Mesendoderm (in vitro differentiated cells): ENCODE data around the gene MPIG6B.

Experiments
- DNase-seq: peaks from one replicate; pipeline ENCODE4 v3.0.0; 2013
- H2AK5ac ChIP-seq: 2 replicates; pipeline ENCODE4 v1.6.1; 2013; ENCODE audit warnings: low read length, inconsistent platforms
- H2BK120ac ChIP-seq: 2 replicates; pipeline ENCODE4 v1.6.1; 2013; ENCODE audit warnings: low read depth, mild to moderate bottlenecking, low read length, moderate library complexity, mixed read lengths
- H2BK15ac ChIP-seq: replicated peaks from 2 replicates; pipeline ENCODE4 v1.6.1; 2013; ENCODE audit warnings: low read depth, mild to moderate bottlenecking, moderate library complexity
- H2BK5ac ChIP-seq: 2 replicates; pipeline ENCODE4 v1.6.1; 2013; ENCODE audit warnings: low read length, inconsistent platforms
- H3K18ac ChIP-seq: 2 replicates; pipeline ENCODE4 v1.6.1; 2013; ENCODE audit warnings: mild to moderate bottlenecking, low read length, mixed read lengths
- H3K23ac ChIP-seq: one replicate; pipeline ENCODE4 v1.6.1; 2013; ENCODE audit warnings: low read length
- H3K27ac ChIP-seq: 2 replicates; pipeline ENCODE4 v1.5.1; 2013; ENCODE audit warnings: low read depth, mild to moderate bottlenecking, inconsistent platforms, low read length, moderate library complexity
- H3K27me3 ChIP-seq: 2 replicates; pipeline ENCODE4 v1.6.1; 2013; ENCODE audit warnings: low read length, control low read depth, mild to moderate bottlenecking, inconsistent platforms; ENCODE audit not compliant: insufficient read depth, poor library complexity
- H3K36me3 ChIP-seq: 2 replicates; pipeline ENCODE4 v1.6.1; 2013; ENCODE audit warnings: low read length, inconsistent platforms; ENCODE audit not compliant: control insufficient read depth, insufficient read depth
- H3K4ac ChIP-seq: one replicate; pipeline ENCODE4 v1.6.1; 2013; ENCODE audit warnings: low read depth, mild to moderate bottlenecking, low read length, moderate library complexity
- H3K4me1 ChIP-seq: 2 replicates; pipeline ENCODE4 v1.6.1; 2013; ENCODE audit warnings: low read depth, low read length, inconsistent platforms; ENCODE audit not compliant: control insufficient read depth
- H3K4me2 ChIP-seq: 2 replicates; pipeline ENCODE4 v1.6.1; 2013; ENCODE audit warnings: low read length
- H3K4me3 ChIP-seq: 2 replicates; pipeline ENCODE4 v1.5.1; 2013; ENCODE audit warnings: mild to moderate bottlenecking, low read length
- H3K56ac ChIP-seq: one replicate; pipeline ENCODE4 v1.6.1; 2013; ENCODE audit warnings: low read length
- H3K79me1 ChIP-seq: 2 replicates; pipeline ENCODE4 v1.6.1; 2013; ENCODE audit warnings: low read length, inconsistent platforms
- H3K79me2 ChIP-seq: 2 replicates; pipeline ENCODE4 v1.6.1; 2013; ENCODE audit warnings: mild to moderate bottlenecking, low read length; ENCODE audit not compliant: control insufficient read depth, insufficient read depth
- H3K9ac ChIP-seq: 2 replicates; pipeline ENCODE4 v1.6.1; 2013; ENCODE audit warnings: low read length, inconsistent platforms
- H4K5ac ChIP-seq: one replicate; pipeline ENCODE4 v1.6.1; 2013; ENCODE audit warnings: low read length
- H4K8ac ChIP-seq: one replicate; pipeline ENCODE4 v1.6.1; 2013; ENCODE audit warnings: low read depth, mild to moderate bottlenecking, control low read depth, low read length, moderate library complexity
- WGBS: extraction: QIAGEN DNeasy Blood & Tissue Kit; methylation state at CpG from one replicate; pipeline ENCODE4 v1.1.7; 2013; ENCODE audit warnings: low lambda C conversion rate, missing lambda C conversion rate; ENCODE audit not compliant: insufficient coverage; ENCODE audit errors: extremely low coverage; 5-methylcytosine and 5-hydroxymethylcytosine counted together

Gene MPIG6B

DNA sequence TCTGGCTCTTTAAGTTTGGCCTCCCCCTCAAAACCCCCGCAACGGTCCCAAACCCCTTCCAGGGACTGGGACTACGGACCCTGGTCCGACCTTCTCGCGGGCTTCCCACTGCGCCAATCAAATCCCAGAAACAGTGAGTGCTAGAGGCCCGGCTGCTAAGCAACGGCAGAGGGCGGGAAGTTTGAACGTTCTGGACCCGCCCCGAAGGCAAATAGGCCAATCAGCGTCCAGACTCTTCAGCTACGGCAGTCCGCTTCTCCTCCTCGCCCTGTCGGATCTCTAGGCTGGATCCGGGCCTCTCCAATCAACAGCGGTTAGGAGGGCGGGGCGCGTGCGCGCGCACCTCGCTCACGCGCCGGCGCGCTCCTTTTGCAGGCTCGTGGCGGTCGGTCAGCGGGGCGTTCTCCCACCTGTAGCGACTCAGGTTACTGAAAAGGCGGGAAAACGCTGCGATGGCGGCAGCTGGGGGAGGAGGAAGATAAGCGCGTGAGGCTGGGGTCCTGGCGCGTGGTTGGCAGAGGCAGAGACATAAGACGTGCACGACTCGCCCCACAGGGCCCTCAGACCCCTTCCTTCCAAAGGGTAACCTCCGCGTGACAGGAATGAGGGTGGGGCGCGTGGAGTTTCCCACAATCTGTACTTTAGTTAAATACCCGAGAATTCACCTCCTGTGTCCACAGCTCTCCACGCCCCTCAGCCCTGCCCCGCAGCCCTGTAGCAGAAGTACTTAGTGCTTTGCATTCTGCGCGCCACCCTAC, 16.6 kb downstream of the MPIG6B start, which contains the start of gene MSH5:
Gene MSH5, plus strand, starts transcription at position 367 of the 758 bp plus-strand sequence. CDS start 462 bp downstream, outside the sequence.
- DNase-seq, result peak; percentile 100
- H3K56ac ChIP-seq, result peak within 1 kb of the TSS; percentile 96
- no peak within 1 kb of the TSS for H4K5ac ChIP-seq
- peaks cover 18% of the 10 kb centered on the region for H3K4me1 ChIP-seq
- no peaks in the 10 kb centered on the region for H3K36me3 ChIP-seq
- peaks cover 15% of the 10 kb centered on the region for H3K79me2 ChIP-seq
- peak within 1 kb of the TSS; percentile 69 for H2BK5ac ChIP-seq
- peak within 1 kb of the TSS; percentile 72 for H2AK5ac ChIP-seq
- H4K8ac ChIP-seq, result no peak within 1 kb of the TSS
- H3K79me1 ChIP-seq, result no peaks in the 10 kb centered on the region
- no peaks in the 10 kb centered on the region for H3K27me3 ChIP-seq
- peak within 1 kb of the TSS; percentile 37 for H3K4me3 ChIP-seq
- peak within 1 kb of the TSS; percentile 53 for H3K18ac ChIP-seq
- peak within 1 kb of the TSS; percentile 95 for H3K4ac ChIP-seq
- H3K23ac ChIP-seq, result peak within 1 kb of the TSS; percentile 90
- H3K27ac ChIP-seq, result peak within 1 kb of the TSS; percentile 73
- peak within 1 kb of the TSS; percentile 14 for H2BK15ac ChIP-seq
- H3K9ac ChIP-seq, result peak within 1 kb of the TSS; percentile 89
- WGBS, result no CpG with 5 or more reads among the region's 58 CpGs
- H3K4me2 ChIP-seq, result peak within 1 kb of the TSS; percentile 77
- H2BK120ac ChIP-seq, result peak within 1 kb of the TSS; percentile 7

DNA sequence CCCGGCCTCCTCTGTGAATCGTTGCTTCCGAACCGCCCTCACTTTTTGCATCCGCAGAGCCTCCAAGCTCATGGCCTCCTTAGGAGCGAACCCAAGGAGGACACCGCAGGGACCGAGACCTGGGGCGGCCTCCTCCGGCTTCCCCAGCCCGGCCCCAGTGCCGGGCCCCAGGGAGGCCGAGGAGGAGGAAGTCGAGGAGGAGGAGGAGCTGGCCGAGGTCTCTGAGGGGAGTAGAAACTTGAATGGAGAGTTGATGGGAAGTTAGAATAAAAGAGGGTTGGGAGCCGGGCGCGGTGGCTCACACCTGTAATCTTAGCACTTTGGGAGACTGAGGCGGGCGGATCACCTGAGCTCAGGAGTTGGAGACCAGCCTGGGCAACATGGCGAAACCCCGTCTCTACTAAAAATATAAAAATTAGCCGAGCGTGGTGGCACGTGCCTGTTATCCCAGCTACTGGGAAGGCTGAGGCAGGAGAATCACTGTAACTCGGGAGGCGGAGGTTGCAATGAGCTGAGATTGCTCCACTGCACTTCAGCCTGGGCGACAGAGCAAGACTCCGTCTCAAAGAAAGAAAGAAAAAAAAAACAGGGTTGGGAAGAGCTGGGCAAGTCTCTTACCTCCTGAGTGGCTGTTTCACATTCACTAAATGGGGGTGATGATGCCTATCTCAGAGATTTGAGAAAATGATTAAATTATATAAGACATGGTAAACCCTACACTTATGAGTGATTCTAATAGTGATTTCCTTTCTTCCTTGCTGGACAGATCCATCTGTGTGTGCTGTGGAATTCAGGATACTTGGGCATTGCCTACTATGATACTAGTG, 17.4 kb downstream of the MPIG6B start:
- peak overlapping the region; percentile 77 for H3K4me2 ChIP-seq
- H3K4me1 ChIP-seq, result peaks cover 18% of the 10 kb centered on the region
- no peak overlapping the region for H2BK15ac ChIP-seq
- H3K18ac ChIP-seq, result peak overlapping the region; percentile 47
- H3K56ac ChIP-seq, result peak overlapping the region; percentile 96
- H3K23ac ChIP-seq, result peak overlapping the region; percentile 90
- no peaks in the 10 kb centered on the region for H3K79me1 ChIP-seq
- no peaks in the 10 kb centered on the region for H3K36me3 ChIP-seq
- no peak overlapping the region for H4K8ac ChIP-seq
- DNase-seq, result no peak
- H2BK5ac ChIP-seq, result peak overlapping the region; percentile 69
- H2AK5ac ChIP-seq, result peak overlapping the region; percentile 34
- H4K5ac ChIP-seq, result no peak overlapping the region
- peaks cover 7% of the 10 kb centered on the region for H3K79me2 ChIP-seq
- H3K27me3 ChIP-seq, result no peaks in the 10 kb centered on the region
- no peak overlapping the region for H2BK120ac ChIP-seq
- WGBS, result no CpG with 5 or more reads among the region's 29 CpGs
- H3K4ac ChIP-seq, result peak overlapping the region; percentile 95
- peak overlapping the region; percentile 89 for H3K9ac ChIP-seq
- H3K27ac ChIP-seq, result peak overlapping the region; percentile 73
- peak overlapping the region; percentile 37 for H3K4me3 ChIP-seq

DNA sequence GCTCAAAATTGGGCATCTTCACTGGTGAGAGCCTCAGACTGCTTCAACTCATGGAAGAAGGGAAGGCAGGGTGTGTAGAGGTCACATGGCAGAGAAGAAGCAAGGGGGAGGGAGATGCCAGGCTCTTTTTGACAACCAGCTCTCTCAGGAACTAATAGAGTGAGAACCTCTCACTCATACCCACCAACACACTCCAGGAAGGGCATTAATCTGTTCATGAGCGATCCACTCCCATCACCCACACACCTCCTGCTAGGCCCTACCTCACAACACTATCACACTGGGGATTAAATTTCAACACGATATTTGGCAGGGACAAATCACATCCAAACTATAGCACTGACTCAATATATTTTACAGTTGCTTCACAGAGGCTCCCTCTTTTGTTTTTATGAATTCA, 18.6 kb downstream of the MPIG6B start:
- H2BK15ac ChIP-seq, result no peak overlapping the region
- WGBS, result no CpG with 5 or more reads among the region's 2 CpGs
- no peak overlapping the region for H2AK5ac ChIP-seq
- no peaks in the 10 kb centered on the region for H3K79me1 ChIP-seq
- peaks cover 17% of the 10 kb centered on the region for H3K4me1 ChIP-seq
- no peak overlapping the region for H3K4ac ChIP-seq
- no peak overlapping the region for H3K9ac ChIP-seq
- H2BK5ac ChIP-seq, result no peak overlapping the region
- H3K27me3 ChIP-seq, result no peaks in the 10 kb centered on the region
- H3K36me3 ChIP-seq, result no peaks in the 10 kb centered on the region
- no peak overlapping the region for H3K4me2 ChIP-seq
- no peak overlapping the region for H3K4me3 ChIP-seq
- H4K5ac ChIP-seq, result no peak overlapping the region
- H3K56ac ChIP-seq, result no peak overlapping the region
- H3K79me2 ChIP-seq, result no peaks in the 10 kb centered on the region
- H4K8ac ChIP-seq, result no peak overlapping the region
- DNase-seq, result no peak
- no peak overlapping the region for H3K27ac ChIP-seq
- no peak overlapping the region for H2BK120ac ChIP-seq
- no peak overlapping the region for H3K18ac ChIP-seq
- H3K23ac ChIP-seq, result no peak overlapping the region

DNA sequence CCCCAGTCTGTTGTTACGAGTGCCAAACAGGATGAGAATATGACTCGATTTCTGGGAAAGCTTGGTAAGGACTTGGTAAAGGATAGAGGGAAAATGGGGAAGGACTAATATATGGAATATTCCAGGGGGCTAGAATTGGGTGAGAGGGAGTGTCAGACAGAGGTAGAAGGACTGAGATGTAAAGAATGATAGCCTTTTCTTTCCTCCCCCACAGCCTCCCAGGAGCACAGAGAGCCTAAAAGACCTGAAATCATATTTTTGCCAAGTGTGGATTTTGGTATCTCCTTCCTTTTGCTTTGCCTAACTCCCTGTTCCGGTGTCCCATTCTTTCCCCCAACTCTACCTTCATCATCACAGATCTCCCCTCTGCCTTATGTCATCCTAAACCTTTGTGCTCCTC, 19.7 kb downstream of the MPIG6B start:
- H3K4me1 ChIP-seq, result peaks cover 14% of the 10 kb centered on the region
- no peak overlapping the region for H3K23ac ChIP-seq
- no peak overlapping the region for H2BK120ac ChIP-seq
- H3K79me2 ChIP-seq, result no peaks in the 10 kb centered on the region
- H2AK5ac ChIP-seq, result no peak overlapping the region
- H3K9ac ChIP-seq, result no peak overlapping the region
- no peak overlapping the region for H3K18ac ChIP-seq
- no peak overlapping the region for H3K4ac ChIP-seq
- H4K5ac ChIP-seq, result no peak overlapping the region
- no peak overlapping the region for H3K4me2 ChIP-seq
- no peak overlapping the region for H2BK5ac ChIP-seq
- H4K8ac ChIP-seq, result no peak overlapping the region
- H2BK15ac ChIP-seq, result no peak overlapping the region
- no peaks in the 10 kb centered on the region for H3K79me1 ChIP-seq
- no peak overlapping the region for H3K4me3 ChIP-seq
- no peaks in the 10 kb centered on the region for H3K36me3 ChIP-seq
- no CpG with 5 or more reads among the region's 3 CpGs for WGBS
- H3K27me3 ChIP-seq, result no peaks in the 10 kb centered on the region
- H3K27ac ChIP-seq, result no peak overlapping the region
- no peak for DNase-seq
- no peak overlapping the region for H3K56ac ChIP-seq

DNA sequence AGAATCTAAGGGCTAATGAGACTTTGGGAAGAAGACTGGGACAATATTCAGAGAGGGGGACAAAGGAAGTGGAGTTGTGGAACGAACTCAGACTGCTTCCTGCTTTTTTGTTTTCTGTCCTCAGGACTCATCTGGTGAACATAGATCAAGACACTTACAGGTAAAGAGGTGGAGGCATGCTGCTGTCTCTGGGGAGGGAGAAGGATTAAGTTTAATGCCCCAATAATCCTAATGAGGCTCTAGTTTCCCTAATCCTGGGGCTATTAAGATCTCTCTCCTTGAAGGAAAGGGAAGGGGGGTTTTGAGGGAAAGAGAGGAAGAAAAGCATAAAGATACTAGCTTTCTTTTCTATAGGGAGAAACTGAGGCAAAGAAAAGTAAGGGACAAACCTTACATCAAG, 21.2 kb downstream of the MPIG6B start:
- H3K4me3 ChIP-seq, result no peak overlapping the region
- no peak for DNase-seq
- H3K18ac ChIP-seq, result no peak overlapping the region
- H3K36me3 ChIP-seq, result no peaks in the 10 kb centered on the region
- no peak overlapping the region for H3K4ac ChIP-seq
- H2BK15ac ChIP-seq, result no peak overlapping the region
- no CpG with 5 or more reads among the region's 1 CpG for whole genome bisulfite sequencing
- no peak overlapping the region for H3K27ac ChIP-seq
- H3K79me2 ChIP-seq, result no peaks in the 10 kb centered on the region
- no peak overlapping the region for H3K9ac ChIP-seq
- H3K4me1 ChIP-seq, result peaks cover 2% of the 10 kb centered on the region
- no peaks in the 10 kb centered on the region for H3K27me3 ChIP-seq
- no peak overlapping the region for H3K56ac ChIP-seq
- no peaks in the 10 kb centered on the region for H3K79me1 ChIP-seq
- H3K4me2 ChIP-seq, result no peak overlapping the region
- H4K8ac ChIP-seq, result no peak overlapping the region
- no peak overlapping the region for H3K23ac ChIP-seq
- H2AK5ac ChIP-seq, result no peak overlapping the region
- no peak overlapping the region for H2BK5ac ChIP-seq
- no peak overlapping the region for H2BK120ac ChIP-seq
- no peak overlapping the region for H4K5ac ChIP-seq
